Endothelial cell of umbilical vein (primary cell): ENCODE results near the gene KAT2A.

Source experiments
- CTCF ChIP-seq, 2 donors: IDR thresholded peaks; 1 replicate in 1 of 2; 2 replicates in 1 of 2; pipeline ENCODE4 v1.5.1; 2011; ENCODE audit warnings: low read length in 2 of 2, mild to moderate bottlenecking in 2 of 2, moderate library complexity in 2 of 2, control low read depth in 1 of 2, inconsistent platforms in 1 of 2, low read depth in 1 of 2; ENCODE audit not compliant: insufficient read depth in 1 of 2; ENCODE audit errors: extremely low read depth in 1 of 2
- EZH2 ChIP-seq: IDR thresholded peaks from 2 replicates; pipeline ENCODE4 v1.6.1; 2012; ENCODE audit warnings: borderline replicate concordance, low read depth, mild to moderate bottlenecking, moderate library complexity, low read length, inconsistent platforms; ENCODE audit not compliant: severe bottlenecking
- FOS ChIP-seq: IDR thresholded peaks from 2 replicates; pipeline ENCODE4 v1.6.1; 2011; ENCODE audit warnings: mild to moderate bottlenecking, low read length, moderate library complexity, borderline replicate concordance; ENCODE audit not compliant: insufficient read depth
- GATA2 ChIP-seq: IDR thresholded peaks from 2 replicates; pipeline ENCODE4 v1.7.0; 2011; ENCODE audit warnings: low read depth, mild to moderate bottlenecking, moderate library complexity, mixed read lengths, low read length; ENCODE audit not compliant: insufficient read length, insufficient read depth
- MAX ChIP-seq: IDR thresholded peaks from 2 replicates; pipeline ENCODE4 v1.6.1; 2011; ENCODE audit not compliant: insufficient read depth, insufficient read length
- POLR2A ChIP-seq: IDR thresholded peaks from 2 replicates; pipeline ENCODE4 v1.6.1; 2012; ENCODE audit warnings: low read depth, mild to moderate bottlenecking, control low read depth, low read length
- POLR2AphosphoS5 ChIP-seq: IDR thresholded peaks from 2 replicates; pipeline ENCODE4 v1.6.1; 2012; ENCODE audit warnings: low read depth, mild to moderate bottlenecking, control low read depth, low read length, moderate library complexity; ENCODE audit not compliant: insufficient read depth

GRCh38 chr17:42079541-42079940 lies 41.6 kb downstream of the KAT2A start:
- no peak for TF ChIP-seq CTCF (IDR thresholded peaks at IDR 0.05; ENCODE audit: extremely low read depth in 1 of 2, insufficient read depth in 1 of 2, low read depth in 1 of 2, low read length in 2 of 2)
- TF ChIP-seq POLR2A: no peak
- no peak for TF ChIP-seq MAX
- no peak for TF ChIP-seq FOS
- no peak for TF ChIP-seq EZH2
- TF ChIP-seq GATA2: no peak
- TF ChIP-seq POLR2AphosphoS5: no peak
